ENCODE results near the gene COG7.

- no peak for TF ChIP-seq CTCF (IDR thresholded peaks at IDR 0.05)
- no peak for TF ChIP-seq POLR2A (IDR thresholded peaks at IDR 0.05)
Measured at GRCh38 chr16:23369416-23369815, 83.6 kb downstream of the COG7 start.

Data from body of pancreas (tissue), 4 donors.